Liver (tissue), 3 donors: ENCODE data around the gene PKD1.

ENCODE experiments used
- NR2F2 ChIP-seq: IDR thresholded peaks from 2 replicates; pipeline ENCODE4 v1.6.1; 2016; ENCODE audit warnings: antibody characterized with exemption
- RXRA ChIP-seq, 2 donors: IDR thresholded peaks; 2 replicates each; pipeline ENCODE4 v1.6.1; 2017 to 2018; ENCODE audit warnings: antibody characterized with exemption in 2 of 2, mild to moderate bottlenecking in 1 of 2
- SP1 ChIP-seq: IDR thresholded peaks from 2 replicates; pipeline ENCODE4 v1.6.1; 2018; ENCODE audit warnings: antibody characterized with exemption, mild to moderate bottlenecking
- TF ChIP-seq, protein P1 (sequence below): fragments of 150-350 bp; IDR thresholded peaks from 2 replicates; pipeline ENCODE4 v1.5.1; 2017; ENCODE audit warnings: improper control_type of control experiment, low read depth, low read length; ENCODE audit not compliant: missing input control
- TF ChIP-seq, protein P2 (sequence below): IDR thresholded peaks from 2 replicates; pipeline ENCODE4 v1.6.1; 2016; ENCODE audit warnings: antibody characterized with exemption
- TF ChIP-seq, protein P3 (sequence below): IDR thresholded peaks from 2 replicates; pipeline ENCODE4 v1.6.1; 2016; ENCODE audit warnings: antibody characterized with exemption
- TF ChIP-seq, protein P4 (sequence below): IDR thresholded peaks from 2 replicates; pipeline ENCODE4 v1.6.1; 2016; ENCODE audit warnings: antibody characterized with exemption, mild to moderate bottlenecking
- donor health status: healthy.
- donor health status: healthy.

DNA sequence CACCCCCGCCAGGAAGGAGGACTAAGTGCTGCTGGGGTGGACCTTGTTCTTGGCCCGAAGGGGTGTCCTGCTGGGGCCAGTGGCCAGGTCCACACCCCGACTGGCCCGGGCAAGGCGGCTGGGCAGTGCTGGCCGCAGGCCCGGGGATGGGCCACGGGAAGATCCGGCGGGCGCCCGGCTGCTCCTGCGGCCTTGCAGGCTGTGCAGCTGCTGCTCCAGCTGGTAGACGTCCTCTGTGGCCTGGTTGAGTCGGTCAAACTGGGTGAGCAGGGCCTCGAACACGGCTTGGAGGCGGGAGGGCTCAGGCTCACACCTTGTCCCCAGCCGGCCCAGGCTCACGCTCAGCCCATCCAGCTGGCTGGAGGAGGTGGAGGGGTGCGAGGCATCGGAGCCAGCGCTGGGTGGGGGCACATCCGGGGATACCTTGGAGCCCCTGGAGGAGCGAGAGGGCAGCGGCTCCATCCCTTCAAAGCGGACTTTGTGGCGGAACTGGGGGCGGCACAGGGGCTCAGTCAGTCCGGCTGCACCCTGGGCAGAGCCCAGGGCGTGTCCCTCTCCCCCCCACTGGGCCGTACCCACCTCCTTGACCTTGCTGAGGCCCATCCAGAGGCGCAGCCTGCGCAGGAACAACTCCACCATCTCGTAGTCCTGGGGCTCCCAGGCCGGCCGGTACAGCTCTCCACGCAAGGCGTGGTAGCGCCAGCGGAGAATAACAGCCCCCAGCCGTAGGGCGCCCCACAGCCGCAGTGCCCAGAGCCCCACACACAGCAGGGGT lies 45.8 kb downstream of the PKD1 start:
- TF ChIP-seq, protein P1, sequence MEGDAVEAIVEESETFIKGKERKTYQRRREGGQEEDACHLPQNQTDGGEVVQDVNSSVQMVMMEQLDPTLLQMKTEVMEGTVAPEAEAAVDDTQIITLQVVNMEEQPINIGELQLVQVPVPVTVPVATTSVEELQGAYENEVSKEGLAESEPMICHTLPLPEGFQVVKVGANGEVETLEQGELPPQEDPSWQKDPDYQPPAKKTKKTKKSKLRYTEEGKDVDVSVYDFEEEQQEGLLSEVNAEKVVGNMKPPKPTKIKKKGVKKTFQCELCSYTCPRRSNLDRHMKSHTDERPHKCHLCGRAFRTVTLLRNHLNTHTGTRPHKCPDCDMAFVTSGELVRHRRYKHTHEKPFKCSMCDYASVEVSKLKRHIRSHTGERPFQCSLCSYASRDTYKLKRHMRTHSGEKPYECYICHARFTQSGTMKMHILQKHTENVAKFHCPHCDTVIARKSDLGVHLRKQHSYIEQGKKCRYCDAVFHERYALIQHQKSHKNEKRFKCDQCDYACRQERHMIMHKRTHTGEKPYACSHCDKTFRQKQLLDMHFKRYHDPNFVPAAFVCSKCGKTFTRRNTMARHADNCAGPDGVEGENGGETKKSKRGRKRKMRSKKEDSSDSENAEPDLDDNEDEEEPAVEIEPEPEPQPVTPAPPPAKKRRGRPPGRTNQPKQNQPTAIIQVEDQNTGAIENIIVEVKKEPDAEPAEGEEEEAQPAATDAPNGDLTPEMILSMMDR, result no peak
- TF ChIP-seq RXRA (IDR thresholded peaks at IDR 0.05), result no peak
- TF ChIP-seq, protein P2, sequence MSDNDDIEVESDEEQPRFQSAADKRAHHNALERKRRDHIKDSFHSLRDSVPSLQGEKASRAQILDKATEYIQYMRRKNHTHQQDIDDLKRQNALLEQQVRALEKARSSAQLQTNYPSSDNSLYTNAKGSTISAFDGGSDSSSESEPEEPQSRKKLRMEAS, result no peak
- TF ChIP-seq, protein P3, sequence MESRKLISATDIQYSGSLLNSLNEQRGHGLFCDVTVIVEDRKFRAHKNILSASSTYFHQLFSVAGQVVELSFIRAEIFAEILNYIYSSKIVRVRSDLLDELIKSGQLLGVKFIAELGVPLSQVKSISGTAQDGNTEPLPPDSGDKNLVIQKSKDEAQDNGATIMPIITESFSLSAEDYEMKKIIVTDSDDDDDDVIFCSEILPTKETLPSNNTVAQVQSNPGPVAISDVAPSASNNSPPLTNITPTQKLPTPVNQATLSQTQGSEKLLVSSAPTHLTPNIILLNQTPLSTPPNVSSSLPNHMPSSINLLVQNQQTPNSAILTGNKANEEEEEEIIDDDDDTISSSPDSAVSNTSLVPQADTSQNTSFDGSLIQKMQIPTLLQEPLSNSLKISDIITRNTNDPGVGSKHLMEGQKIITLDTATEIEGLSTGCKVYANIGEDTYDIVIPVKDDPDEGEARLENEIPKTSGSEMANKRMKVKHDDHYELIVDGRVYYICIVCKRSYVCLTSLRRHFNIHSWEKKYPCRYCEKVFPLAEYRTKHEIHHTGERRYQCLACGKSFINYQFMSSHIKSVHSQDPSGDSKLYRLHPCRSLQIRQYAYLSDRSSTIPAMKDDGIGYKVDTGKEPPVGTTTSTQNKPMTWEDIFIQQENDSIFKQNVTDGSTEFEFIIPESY, result no peak
- no peak for TF ChIP-seq SP1
- no peak for TF ChIP-seq NR2F2
- TF ChIP-seq, protein P4, sequence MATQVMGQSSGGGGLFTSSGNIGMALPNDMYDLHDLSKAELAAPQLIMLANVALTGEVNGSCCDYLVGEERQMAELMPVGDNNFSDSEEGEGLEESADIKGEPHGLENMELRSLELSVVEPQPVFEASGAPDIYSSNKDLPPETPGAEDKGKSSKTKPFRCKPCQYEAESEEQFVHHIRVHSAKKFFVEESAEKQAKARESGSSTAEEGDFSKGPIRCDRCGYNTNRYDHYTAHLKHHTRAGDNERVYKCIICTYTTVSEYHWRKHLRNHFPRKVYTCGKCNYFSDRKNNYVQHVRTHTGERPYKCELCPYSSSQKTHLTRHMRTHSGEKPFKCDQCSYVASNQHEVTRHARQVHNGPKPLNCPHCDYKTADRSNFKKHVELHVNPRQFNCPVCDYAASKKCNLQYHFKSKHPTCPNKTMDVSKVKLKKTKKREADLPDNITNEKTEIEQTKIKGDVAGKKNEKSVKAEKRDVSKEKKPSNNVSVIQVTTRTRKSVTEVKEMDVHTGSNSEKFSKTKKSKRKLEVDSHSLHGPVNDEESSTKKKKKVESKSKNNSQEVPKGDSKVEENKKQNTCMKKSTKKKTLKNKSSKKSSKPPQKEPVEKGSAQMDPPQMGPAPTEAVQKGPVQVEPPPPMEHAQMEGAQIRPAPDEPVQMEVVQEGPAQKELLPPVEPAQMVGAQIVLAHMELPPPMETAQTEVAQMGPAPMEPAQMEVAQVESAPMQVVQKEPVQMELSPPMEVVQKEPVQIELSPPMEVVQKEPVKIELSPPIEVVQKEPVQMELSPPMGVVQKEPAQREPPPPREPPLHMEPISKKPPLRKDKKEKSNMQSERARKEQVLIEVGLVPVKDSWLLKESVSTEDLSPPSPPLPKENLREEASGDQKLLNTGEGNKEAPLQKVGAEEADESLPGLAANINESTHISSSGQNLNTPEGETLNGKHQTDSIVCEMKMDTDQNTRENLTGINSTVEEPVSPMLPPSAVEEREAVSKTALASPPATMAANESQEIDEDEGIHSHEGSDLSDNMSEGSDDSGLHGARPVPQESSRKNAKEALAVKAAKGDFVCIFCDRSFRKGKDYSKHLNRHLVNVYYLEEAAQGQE, result no peak
